C4-2B (cell line): ENCODE measurements around the gene DHX34.

Experiments used
- H3K27ac ChIP-seq: fragments of 450-650 bp; 2 replicates; pipeline ENCODE4 v1.5.1; 2017
- ZFX ChIP-seq: fragments of 450-650 bp; IDR thresholded peaks from 2 replicates; pipeline ENCODE4 v1.6.1; 2017
- TF ChIP-seq, protein P1 (sequence below): fragments of 450-650 bp; conservative IDR thresholded peaks from 2 replicates; pipeline ENCODE4 v1.5.1; 2017; ENCODE audit warnings: mild to moderate bottlenecking

Gene DHX34

DNA sequence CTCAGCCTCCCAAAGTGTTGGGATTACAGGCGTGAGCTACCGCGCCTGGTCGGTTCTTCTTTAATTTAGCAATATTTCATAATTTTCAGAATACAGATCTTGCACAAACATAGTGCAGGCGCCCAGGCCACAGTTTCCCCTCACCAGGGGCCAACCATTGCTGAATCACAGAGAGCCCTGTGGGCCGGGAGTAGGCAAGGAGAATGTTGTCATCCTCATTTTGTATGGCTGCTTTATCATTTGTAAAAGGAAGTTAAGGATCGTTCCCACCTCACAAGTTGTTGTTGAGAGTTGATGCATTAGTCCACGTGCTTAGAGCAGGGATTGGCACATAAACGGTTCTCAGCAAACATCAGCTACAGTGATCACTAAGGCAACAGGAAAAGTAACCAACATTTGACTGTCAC lies 40.0 kb downstream of the DHX34 start:
- TF ChIP-seq ZFX: no peak
- TF ChIP-seq, protein P1, sequence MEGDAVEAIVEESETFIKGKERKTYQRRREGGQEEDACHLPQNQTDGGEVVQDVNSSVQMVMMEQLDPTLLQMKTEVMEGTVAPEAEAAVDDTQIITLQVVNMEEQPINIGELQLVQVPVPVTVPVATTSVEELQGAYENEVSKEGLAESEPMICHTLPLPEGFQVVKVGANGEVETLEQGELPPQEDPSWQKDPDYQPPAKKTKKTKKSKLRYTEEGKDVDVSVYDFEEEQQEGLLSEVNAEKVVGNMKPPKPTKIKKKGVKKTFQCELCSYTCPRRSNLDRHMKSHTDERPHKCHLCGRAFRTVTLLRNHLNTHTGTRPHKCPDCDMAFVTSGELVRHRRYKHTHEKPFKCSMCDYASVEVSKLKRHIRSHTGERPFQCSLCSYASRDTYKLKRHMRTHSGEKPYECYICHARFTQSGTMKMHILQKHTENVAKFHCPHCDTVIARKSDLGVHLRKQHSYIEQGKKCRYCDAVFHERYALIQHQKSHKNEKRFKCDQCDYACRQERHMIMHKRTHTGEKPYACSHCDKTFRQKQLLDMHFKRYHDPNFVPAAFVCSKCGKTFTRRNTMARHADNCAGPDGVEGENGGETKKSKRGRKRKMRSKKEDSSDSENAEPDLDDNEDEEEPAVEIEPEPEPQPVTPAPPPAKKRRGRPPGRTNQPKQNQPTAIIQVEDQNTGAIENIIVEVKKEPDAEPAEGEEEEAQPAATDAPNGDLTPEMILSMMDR: no peak
- H3K27ac ChIP-seq: no peak overlapping the region

DNA sequence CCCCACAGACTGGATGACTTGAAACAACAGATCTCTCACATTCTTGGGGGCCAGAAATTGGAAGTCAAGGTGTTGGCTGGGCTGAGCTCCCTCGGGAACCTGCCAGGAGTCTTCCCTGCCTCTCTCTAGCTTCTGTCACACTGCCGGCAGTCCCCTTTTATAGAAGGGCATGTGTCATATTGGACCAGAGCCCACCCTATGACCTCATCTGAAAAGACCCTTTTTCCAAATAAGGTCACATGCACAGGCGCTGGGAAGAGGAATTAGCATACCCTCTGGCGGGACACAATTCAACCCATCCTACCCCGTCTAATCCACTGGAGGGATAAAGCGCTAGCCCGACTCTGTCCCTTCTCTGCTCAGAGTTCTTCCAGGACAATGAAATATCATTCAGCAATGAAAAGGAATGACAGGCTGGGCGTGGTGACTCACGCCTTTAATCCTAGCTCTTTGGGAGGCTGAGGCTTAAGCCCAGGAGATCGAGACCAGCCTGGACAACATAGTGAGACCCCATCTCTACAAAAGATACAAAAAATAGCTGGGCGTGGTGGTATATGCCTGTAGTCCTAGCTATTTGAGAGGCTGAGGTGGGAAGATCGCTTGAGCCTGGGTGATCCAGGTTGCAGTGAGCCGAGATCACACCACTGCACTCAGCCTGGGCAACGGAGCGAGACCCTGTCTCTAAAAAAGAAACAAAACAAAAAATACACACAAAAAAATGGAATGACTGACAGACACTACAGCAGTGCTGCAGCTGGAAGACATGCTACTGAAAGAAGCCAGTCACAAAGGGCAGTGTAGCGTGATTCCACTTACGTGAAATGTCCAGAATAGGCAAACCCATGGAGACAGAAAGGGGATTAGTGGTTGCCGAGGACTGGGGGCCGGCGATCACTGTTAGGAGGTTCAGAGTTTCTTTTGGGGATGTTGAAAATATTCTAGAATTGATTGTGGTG lies 41.7 kb downstream of the DHX34 start:
- TF ChIP-seq ZFX: no peak
- TF ChIP-seq, protein P1: no peak
- no peak overlapping the region for H3K27ac ChIP-seq

DNA sequence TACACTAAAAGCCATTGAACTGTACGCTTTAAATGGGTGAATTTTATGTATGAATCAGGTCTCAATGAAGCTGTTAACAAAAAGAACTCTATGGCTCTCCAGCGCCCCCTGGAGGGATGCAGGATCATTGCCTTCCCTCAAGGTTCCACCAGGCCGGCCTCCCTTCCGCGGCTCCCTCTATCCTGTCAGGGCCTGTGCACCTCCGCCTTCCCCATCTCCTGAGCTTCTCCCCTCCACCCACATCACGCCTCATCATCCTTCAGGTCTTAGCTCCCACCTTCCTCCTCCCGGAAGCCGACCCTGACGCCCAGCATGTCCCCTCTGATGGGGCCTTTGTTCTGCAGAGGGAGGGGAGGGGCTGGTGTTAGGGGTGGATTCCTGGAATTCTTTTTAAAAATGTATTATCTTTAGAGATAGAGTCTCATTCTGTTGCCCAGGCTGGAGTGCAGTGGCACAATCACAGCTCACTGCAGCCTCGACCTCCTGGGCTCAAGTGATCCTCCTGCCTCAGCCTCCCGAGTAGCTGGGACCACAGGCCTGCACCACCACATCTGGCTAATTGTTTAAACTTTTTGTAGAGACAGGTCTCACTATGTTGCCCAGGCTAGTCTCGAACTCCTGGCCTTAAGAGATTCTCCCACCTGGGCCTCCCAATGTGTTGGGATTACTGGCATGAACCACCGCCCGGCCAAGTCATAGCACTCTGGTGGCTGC lies 42.6 kb downstream of the DHX34 start:
- H3K27ac ChIP-seq: no peak overlapping the region
- TF ChIP-seq, protein P1: peak; percentile 81
- no peak for TF ChIP-seq ZFX

DNA sequence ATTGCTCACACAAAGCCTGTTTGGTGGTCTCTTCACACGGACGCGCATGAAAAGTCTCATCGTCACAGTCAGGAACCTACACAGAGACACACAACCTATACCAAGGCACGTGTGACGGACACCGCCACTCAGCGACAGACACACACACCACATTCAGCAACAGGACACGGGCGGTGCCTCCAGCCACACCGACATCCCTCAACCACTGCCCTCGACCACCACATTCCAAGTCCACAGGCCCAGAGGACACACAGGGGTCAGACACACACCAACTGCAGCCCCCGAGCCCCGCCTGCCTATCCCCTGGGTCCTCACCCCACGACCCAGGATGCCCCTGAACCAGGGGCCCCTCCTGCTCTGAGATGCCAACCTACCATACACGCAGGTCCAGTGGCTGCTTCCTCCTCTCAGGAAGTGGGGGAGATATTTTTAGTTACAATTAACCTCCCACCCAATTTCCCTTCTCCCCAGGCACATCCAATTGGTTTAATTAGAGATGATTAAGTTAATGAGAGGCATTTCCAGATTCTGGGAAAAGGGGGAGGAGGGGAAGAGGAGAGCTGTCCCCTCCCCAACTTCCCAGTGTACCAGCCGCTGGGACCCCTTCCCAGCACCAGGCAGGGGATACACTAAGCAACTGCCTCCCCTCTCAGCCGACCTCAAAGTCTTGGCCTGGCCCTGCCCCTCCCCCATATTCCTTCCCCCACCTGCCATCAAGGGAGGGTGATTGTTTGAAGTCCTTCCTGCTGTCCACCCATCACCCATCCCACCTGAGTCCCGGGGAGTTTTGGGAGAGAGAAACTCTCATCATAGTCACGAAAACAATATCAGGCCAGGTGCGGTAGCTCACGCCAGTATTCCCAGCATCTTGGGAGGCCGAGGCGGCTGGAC lies 49.8 kb downstream of the DHX34 start:
- TF ChIP-seq, protein P1: no peak
- TF ChIP-seq ZFX: no peak
- H3K27ac ChIP-seq: no peak overlapping the region

DNA sequence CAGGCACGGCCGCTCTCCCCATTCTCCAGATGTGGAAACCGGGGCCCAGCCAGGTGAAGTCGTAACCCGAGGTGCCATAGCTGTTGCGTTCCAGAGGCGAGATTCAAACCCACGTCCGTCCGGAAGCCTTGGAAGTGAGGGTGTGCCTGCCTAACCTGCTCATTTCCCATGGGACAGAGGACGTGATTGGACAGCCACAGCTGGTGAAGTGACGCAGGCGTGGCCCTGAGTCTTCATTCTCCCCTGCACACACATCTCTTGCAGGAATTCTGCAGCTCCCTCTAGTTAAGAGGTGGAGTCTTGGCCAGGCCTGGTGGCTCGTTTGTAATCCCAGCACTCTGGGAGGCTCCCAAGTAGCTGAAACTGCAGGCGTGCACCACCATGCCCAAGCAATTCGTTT lies 53.4 kb downstream of the DHX34 start:
- TF ChIP-seq, protein P1: no peak
- no peak for TF ChIP-seq ZFX
- no peak overlapping the region for H3K27ac ChIP-seq

DNA sequence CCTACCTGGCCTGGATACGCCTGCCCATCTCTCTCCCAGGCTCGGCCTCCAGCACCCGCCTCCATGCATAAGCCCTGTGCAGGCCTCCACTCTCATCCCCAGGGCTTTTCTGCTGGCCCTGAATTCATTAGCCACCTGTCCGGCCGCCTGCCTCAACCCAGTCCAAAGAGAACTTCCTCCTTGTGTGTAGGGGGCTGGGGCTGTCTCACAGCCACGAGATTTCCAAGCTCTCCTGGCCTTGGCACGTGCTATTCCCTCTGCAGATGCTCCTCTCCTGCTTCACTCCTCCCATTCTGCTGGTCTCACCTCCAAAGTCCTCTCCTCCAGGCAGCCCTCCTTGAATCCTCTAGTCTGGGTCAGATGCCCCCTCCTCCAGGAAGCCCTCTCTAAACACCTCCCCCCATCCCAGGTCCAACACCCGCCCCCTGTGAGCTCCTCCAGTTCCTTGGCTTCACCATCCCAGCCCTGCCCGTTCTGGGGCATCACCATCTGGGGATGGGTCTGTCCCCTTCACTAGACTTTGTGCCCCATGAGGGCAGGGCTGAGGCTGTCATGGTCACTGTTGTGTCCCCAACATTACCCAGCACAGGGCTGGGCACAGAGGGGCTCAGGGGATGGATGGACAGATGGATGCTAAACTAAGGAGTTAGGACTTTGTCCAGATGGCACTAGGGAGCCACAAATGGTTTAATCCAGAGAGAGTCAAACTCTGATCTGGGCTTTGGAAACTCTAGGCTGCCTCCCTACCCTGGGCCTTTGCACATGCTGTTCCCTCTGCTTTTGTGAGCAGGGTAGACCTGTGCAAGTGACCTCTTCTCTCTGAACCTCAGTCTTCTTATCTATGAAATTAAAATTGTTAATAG lies 55.5 kb downstream of the DHX34 start:
- TF ChIP-seq, protein P1: no peak
- TF ChIP-seq ZFX: no peak

More for the DNA sequence above, 55.5 kb downstream of the DHX34 start:
- no peak overlapping the region for H3K27ac ChIP-seq
